ENCODE results near the gene APRT. TPM values are rescaled to one million over a fixed set of nuclear protein-coding genes. Genes with fewer than 3 reads are reported as not detected.
A peak's percentile ranks its signal among the peaks of the same experiment; 100 is the strongest.

The APRT gene
- total and polyA plus RNA-seq, 9 of the 15 experiments (the other 6 are each of a cell fraction or from before 2014, with no cell fraction given) = 41.7 to 409 (median 146) TPM

- TF ChIP-seq ZNF395 (CRISPR knock-in tag; IDR thresholded peaks at IDR 0.05) (no peak), MAZ (CRISPR knock-in tag; conservative IDR thresholded peaks at IDR 0.05 in 1 of 2, IDR thresholded peaks at IDR 0.05 in 1 of 2) (peak; percentile 92 to 95), ZNF584 (CRISPR knock-in tag; IDR thresholded peaks at IDR 0.05; ENCODE audit: low read depth) (no peak; the same call in 1 of the 2 replicates), PHF21A (IDR thresholded peaks at IDR 0.05; ENCODE audit: borderline replicate concordance, low read depth) (0 out of 2 replicates have a peak, but pooled peaks have one; percentile 24), JUNB (CRISPR knock-in tag; conservative IDR thresholded peaks at IDR 0.05) (no peak), HMGN3 (IDR thresholded peaks at IDR 0.05; ENCODE audit: borderline replicate concordance, extremely low read depth, insufficient read length, low read depth, low read length) (peak; percentile 89), ZBTB8A (IDR thresholded peaks at IDR 0.05; ENCODE audit: partially characterized antibody) (no peak), NELFE (IDR thresholded peaks at IDR 0.05; ENCODE audit: insufficient read depth, insufficient read length) (no peak), LCOR (CRISPR knock-in tag; IDR thresholded peaks at IDR 0.05) (peak; percentile 25; the same call in 1 of the 2 replicates), MCM3 (IDR thresholded peaks at IDR 0.05) (no peak), ZNF232 (CRISPR knock-in tag; IDR thresholded peaks at IDR 0.05) (no peak), RAD51 (IDR thresholded peaks at IDR 0.05; ENCODE audit: borderline replicate concordance, low read depth) (no peak), SAFB (IDR thresholded peaks at IDR 0.05; ENCODE audit: borderline replicate concordance, low read depth, low read length) (peak; percentile 99), FOXM1 (IDR thresholded peaks at IDR 0.05; ENCODE audit: low read depth) (no peak), FOXM1 (CRISPR knock-in tag; IDR thresholded peaks at IDR 0.05; ENCODE audit: low read depth) (peak; percentile 83; the same call in 1 of the 2 replicates), PCBP1 (IDR thresholded peaks at IDR 0.05; ENCODE audit: low read depth, low read length, poor library complexity, severe bottlenecking) (peak; percentile 76), LEF1 (IDR thresholded peaks at IDR 0.05) (no peak), DMBX1 (CRISPR knock-in tag; IDR thresholded peaks at IDR 0.05; ENCODE audit: borderline replicate concordance) (no peak)
- TF ChIP-seq, protein P1, sequence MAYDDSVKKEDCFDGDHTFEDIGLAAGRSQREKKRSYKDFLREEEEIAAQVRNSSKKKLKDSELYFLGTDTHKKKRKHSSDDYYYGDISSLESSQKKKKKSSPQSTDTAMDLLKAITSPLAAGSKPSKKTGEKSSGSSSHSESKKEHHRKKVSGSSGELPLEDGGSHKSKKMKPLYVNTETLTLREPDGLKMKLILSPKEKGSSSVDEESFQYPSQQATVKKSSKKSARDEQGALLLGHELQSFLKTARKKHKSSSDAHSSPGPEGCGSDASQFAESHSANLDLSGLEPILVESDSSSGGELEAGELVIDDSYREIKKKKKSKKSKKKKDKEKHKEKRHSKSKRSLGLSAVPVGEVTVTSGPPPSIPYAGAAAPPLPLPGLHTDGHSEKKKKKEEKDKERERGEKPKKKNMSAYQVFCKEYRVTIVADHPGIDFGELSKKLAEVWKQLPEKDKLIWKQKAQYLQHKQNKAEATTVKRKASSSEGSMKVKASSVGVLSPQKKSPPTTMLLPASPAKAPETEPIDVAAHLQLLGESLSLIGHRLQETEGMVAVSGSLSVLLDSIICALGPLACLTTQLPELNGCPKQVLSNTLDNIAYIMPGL (CRISPR knock-in tag; IDR thresholded peaks at IDR 0.05) = peak; percentile 83; the same call in 1 of the 2 replicates
- TF ChIP-seq, protein P2, sequence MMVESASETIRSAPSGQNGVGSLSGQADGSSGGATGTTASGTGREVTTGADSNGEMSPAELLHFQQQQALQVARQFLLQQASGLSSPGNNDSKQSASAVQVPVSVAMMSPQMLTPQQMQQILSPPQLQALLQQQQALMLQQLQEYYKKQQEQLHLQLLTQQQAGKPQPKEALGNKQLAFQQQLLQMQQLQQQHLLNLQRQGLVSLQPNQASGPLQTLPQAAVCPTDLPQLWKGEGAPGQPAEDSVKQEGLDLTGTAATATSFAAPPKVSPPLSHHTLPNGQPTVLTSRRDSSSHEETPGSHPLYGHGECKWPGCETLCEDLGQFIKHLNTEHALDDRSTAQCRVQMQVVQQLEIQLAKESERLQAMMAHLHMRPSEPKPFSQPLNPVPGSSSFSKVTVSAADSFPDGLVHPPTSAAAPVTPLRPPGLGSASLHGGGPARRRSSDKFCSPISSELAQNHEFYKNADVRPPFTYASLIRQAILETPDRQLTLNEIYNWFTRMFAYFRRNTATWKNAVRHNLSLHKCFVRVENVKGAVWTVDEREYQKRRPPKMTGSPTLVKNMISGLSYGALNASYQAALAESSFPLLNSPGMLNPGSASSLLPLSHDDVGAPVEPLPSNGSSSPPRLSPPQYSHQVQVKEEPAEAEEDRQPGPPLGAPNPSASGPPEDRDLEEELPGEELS (CRISPR knock-in tag; IDR thresholded peaks at IDR 0.05; ENCODE audit: borderline replicate concordance) = peak; percentile 65; the same call in 1 of the 2 replicates
- TF ChIP-seq, protein P3, sequence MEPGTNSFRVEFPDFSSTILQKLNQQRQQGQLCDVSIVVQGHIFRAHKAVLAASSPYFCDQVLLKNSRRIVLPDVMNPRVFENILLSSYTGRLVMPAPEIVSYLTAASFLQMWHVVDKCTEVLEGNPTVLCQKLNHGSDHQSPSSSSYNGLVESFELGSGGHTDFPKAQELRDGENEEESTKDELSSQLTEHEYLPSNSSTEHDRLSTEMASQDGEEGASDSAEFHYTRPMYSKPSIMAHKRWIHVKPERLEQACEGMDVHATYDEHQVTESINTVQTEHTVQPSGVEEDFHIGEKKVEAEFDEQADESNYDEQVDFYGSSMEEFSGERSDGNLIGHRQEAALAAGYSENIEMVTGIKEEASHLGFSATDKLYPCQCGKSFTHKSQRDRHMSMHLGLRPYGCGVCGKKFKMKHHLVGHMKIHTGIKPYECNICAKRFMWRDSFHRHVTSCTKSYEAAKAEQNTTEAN (CRISPR knock-in tag; IDR thresholded peaks at IDR 0.05) = 0 out of 2 replicates have a peak, but pooled peaks have one; percentile 50
Measured at GRCh38 chr16:88811769-88812512, at the start of gene APRT (continued).
